GM12878 (cell line): Measurements from ENCODE around the gene TNP1. TPM values are rescaled to one million over a fixed set of nuclear protein-coding genes. Genes with fewer than 3 reads are reported as not detected.

Source experiments
- ATAC-seq: fragments of 200-7000 bp; cut with Tn5 transposase; 3 replicates; pipeline ENCODE4 v1.9.1; 2020; ENCODE audit warnings: mild to moderate bottlenecking, moderate library complexity
- BruUV-seq: library from RNA; stranded (reverse); fragments of 400-500 nt; replicated peaks from 2 replicates; lab custom pipeline; 2021; lab: Mats Ljungman, UMichigan
- CTCF ChIA-PET: fragments of 300-600 bp; sonication (Branson Sonifier 250); formaldehyde crosslinking; extraction: SDS; loops from one replicate; lab custom pipeline; 2021; ENCODE audit warnings: inconsistent platforms; lab: Yijun Ruan, JAX
- POLR2A ChIA-PET: fragments of 350-600 bp; formaldehyde crosslinking; extraction: SDS; loops from one replicate; lab custom pipeline; 2021; ENCODE audit warnings: inconsistent platforms; lab: Charles Lee
- RAD21 ChIA-PET: fragments of 300-600 bp; sonication (Branson Sonifier 250); formaldehyde crosslinking; loops from one replicate; lab custom pipeline; 2023; ENCODE audit warnings: antibody characterized with exemption; ENCODE audit not compliant: unreplicated experiment; lab: Charles Lee
- SMC1A ChIA-PET: fragments of 300-600 bp; sonication (Branson Sonifier 250); formaldehyde crosslinking; loops from one replicate; lab custom pipeline; 2023; ENCODE audit not compliant: unreplicated experiment, uncharacterized antibody; lab: Charles Lee
- DNase-seq: peaks from one replicate; pipeline ENCODE4 v3.0.0-alpha.2; 2011; ENCODE audit warnings: low read depth, low spot score
- FAIRE-seq: peaks from 3 replicates; lab custom pipeline; 2011; peaks lifted over from hg19 to GRCh38; lab: Jason Lieb, UNC
- H2AFZ ChIP-seq: 2 replicates; pipeline ENCODE4 v1.6.0; 2011; ENCODE audit warnings: low read depth, low read length, control low read depth; ENCODE audit not compliant: control insufficient read depth
- H3K27ac ChIP-seq: 2 replicates; pipeline ENCODE4 v1.5.1; 2011; ENCODE audit warnings: control low read depth; ENCODE audit not compliant: control insufficient read depth, insufficient read depth
- H3K27me3 ChIP-seq, 2 experiments: replicated peaks in 1 of 2; 2 replicates each; pipeline versions ENCODE4 v1.6.0 to v1.6.1; 2011; ENCODE audit warnings: low read length in 1 of 2; ENCODE audit not compliant: control insufficient read depth in 2 of 2, insufficient read depth in 2 of 2
- H3K36me3 ChIP-seq, 2 experiments: 2 replicates each; pipeline ENCODE4 v1.5.1; 2011; ENCODE audit warnings: low read length in 1 of 2; ENCODE audit not compliant: control insufficient read depth in 2 of 2, insufficient read depth in 2 of 2
- H3K4me1 ChIP-seq: 2 replicates; pipeline ENCODE4 v1.6.1; 2011; ENCODE audit warnings: mild to moderate bottlenecking, low read length, moderate library complexity, mixed read lengths; ENCODE audit not compliant: control insufficient read depth, insufficient read depth
- H3K4me2 ChIP-seq: 2 replicates; pipeline ENCODE4 v1.6.0; 2011; ENCODE audit warnings: control low read depth; ENCODE audit not compliant: control insufficient read depth, insufficient read depth
- H3K4me3 ChIP-seq: fragments of 200-600 bp; sonication (generic); 2 replicates; pipeline ENCODE4 v1.5.1; 2016
- H3K79me2 ChIP-seq: 2 replicates; pipeline ENCODE4 v1.6.0; 2011; ENCODE audit warnings: low read length; ENCODE audit not compliant: control insufficient read depth, insufficient read depth
- H3K9ac ChIP-seq: 2 replicates; pipeline ENCODE4 v1.8.0; 2011; ENCODE audit warnings: low read length, control low read depth, mixed read lengths; ENCODE audit not compliant: control insufficient read depth, insufficient read depth
- H3K9me3 ChIP-seq: replicated peaks from 3 replicates; pipeline ENCODE4 v1.5.1; 2011; ENCODE audit warnings: mild to moderate bottlenecking, low read length; ENCODE audit not compliant: control insufficient read depth, insufficient read depth
- H4K20me1 ChIP-seq: 2 replicates; pipeline ENCODE4 v1.6.0; 2011; ENCODE audit not compliant: control insufficient read depth, insufficient read depth
- CHD2 ChIP-seq: IDR thresholded peaks from 2 replicates; pipeline ENCODE4 v1.6.1; 2011; ENCODE audit warnings: low read depth, low read length, improper control_type of control experiment, borderline replicate concordance
- CREM ChIP-seq: IDR thresholded peaks from 2 replicates; pipeline ENCODE4 v1.6.1; 2014; ENCODE audit warnings: antibody characterized with exemption, low read depth
- E2F8 ChIP-seq: fragments of 450-650 bp; IDR thresholded peaks from 2 replicates; pipeline ENCODE4 v1.6.1; 2018; ENCODE audit warnings: mild to moderate bottlenecking, low read depth, moderate library complexity; ENCODE audit not compliant: partially characterized antibody
- RB1 ChIP-seq: fragments of 450-650 bp; formaldehyde crosslinking; IDR thresholded peaks from 2 replicates; pipeline ENCODE4 v1.6.1; 2017; ENCODE audit warnings: mild to moderate bottlenecking, borderline replicate concordance
- SMAD1 ChIP-seq: fragments of 450-650 bp; IDR thresholded peaks from 2 replicates; pipeline ENCODE4 v1.6.1; 2018; ENCODE audit warnings: mild to moderate bottlenecking, low read depth; ENCODE audit not compliant: partially characterized antibody
- TARDBP ChIP-seq: IDR thresholded peaks from 2 replicates; pipeline ENCODE4 v1.6.1; 2016; ENCODE audit warnings: borderline replicate concordance
- USF1 ChIP-seq: IDR thresholded peaks from 2 replicates; pipeline ENCODE4 v1.6.1; 2011; ENCODE audit warnings: borderline replicate concordance, low read depth, mild to moderate bottlenecking, moderate library complexity, mixed read lengths, low read length; ENCODE audit not compliant: insufficient read depth; ENCODE audit errors: extremely low read length
- WGBS: methylation state at CpG from one replicate; pipeline ENCODE4 v1.1.6; 2016; ENCODE audit warnings: low lambda C conversion rate; ENCODE audit not compliant: insufficient replicate concordance, insufficient coverage; ENCODE audit errors: missing lambda C conversion rate; 5-methylcytosine and 5-hydroxymethylcytosine counted together
- in situ Hi-C: fragments of 300-500 bp; cut with MboI; formaldehyde crosslinking; loops from 9 replicates; pipeline ENCODE4 v1.14.3; 2018; ENCODE audit warnings: mixed read lengths
- intact Hi-C: fragments of 100-400 bp; cut with micrococcal nuclease; formaldehyde crosslinking; loops from one replicate; pipeline ENCODE4 v1.14.2; 2022; ENCODE audit not compliant: unreplicated experiment
- polyA plus RNA-seq, 11 experiments: library from polyadenylated mRNA; depleted of rRNA in 4 of 11; unstranded in 6 of 11; stranded (reverse) in 5 of 11; fragments of >200 nt; fragmentation: Nextera tagmentation in 4 of 11; fragmentation: Illumina TruSeq in 1 of 11; extraction: Ambion mirVana in 4 of 11; extraction: Trizol in 1 of 11; gene quantifications; 1 replicate in 1 of 11; 2 replicates in 10 of 11; pipeline versions ENCODE4 v1.2.1 to v1.2.3, GENCODE V29; 2011 to 2016; ENCODE audit warnings: inconsistent platforms in 2 of 11, missing spikeins in 2 of 11, low read depth in 1 of 11
- total RNA-seq, 4 experiments: library from RNA; depleted of rRNA in 3 of 4; stranded (reverse); fragments of >200 nt in 3 of 4; fragmentation: Illumina TruSeq in 1 of 4; extraction: Trizol in 1 of 4; gene quantifications; 2 replicates each; pipeline versions ENCODE4 v1.2.1 to v1.2.3, GENCODE V29; 2013 to 2021
- TF ChIP-seq, protein P1 (sequence below): IDR thresholded peaks from 2 replicates; pipeline ENCODE4 v1.6.1; 2012; ENCODE audit warnings: low read depth, low read length, improper control_type of control experiment
- TF ChIP-seq, protein P2 (sequence below): fragments of 150-350 bp; IDR thresholded peaks from 2 replicates; pipeline ENCODE4 v1.6.1; 2016; ENCODE audit warnings: low read depth, low read length
- TF ChIP-seq, protein P3 (sequence below): IDR thresholded peaks from 2 replicates; pipeline ENCODE4 v1.6.1; 2011; ENCODE audit warnings: low read depth, low read length, improper control_type of control experiment, borderline replicate concordance

The TNP1 gene
- total and polyA plus RNA-seq, 10 of the 15 experiments (the other 5 are each of a cell fraction or from before 2014, with no cell fraction given): not detected

DNA sequence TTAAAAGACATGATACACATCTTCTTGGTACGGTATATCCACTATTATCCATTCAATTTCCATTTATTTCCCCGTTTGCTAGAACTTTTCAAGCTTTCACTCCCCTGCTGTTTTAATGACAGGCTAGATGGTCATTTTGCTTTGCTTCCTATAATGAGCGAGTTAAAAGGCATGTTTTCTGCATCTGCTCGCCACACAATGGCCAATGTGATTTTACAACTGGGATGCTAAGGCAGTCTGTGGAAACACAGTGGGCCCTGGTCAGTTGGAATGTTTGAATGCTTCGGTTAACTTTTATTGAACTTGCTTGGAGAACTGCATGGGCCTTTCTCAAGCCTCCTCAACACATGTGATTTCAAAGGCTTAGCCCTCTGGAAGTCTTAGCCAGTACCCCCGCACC is 48.4 kb upstream of the TNP1 start (continued):
- no peak for TF ChIP-seq E2F8
- TF ChIP-seq CREM: no peak
- no peak for TF ChIP-seq CHD2
- TF ChIP-seq SMAD1: no peak

- CTCF ChIA-PET: no interaction called here
- H3K4me3 ChIP-seq: no peak overlapping the region
- no peak for FAIRE-seq
Measured at GRCh38 chr2:216905649-216906329, 45.9 kb upstream of the TNP1 start.

More at GRCh38 chr2:216905649-216906329, 45.9 kb upstream of the TNP1 start:
- Histone ChIP-seq H3K9me3 (no peaks in the 10 kb centered on the region; the same call in 2 of the 3 replicates), H2AFZ (no peak overlapping the region), H4K20me1 (no peaks in the 10 kb centered on the region), H3K9ac (no peak overlapping the region), H3K27me3 (no peaks in the 10 kb centered on the region), H3K4me1 (no peaks in the 10 kb centered on the region), H3K27ac (no peak overlapping the region), H3K4me2 (no peak overlapping the region), H3K36me3 (no peaks in the 10 kb centered on the region), H3K79me2 (no peaks in the 10 kb centered on the region)
- DNase-seq (no peak), ATAC-seq (no peak)
- SMC1A ChIA-PET: no interaction called here
- WGBS: 1% methylated on average over 4 of the region's 4 CpGs
- in situ Hi-C loops: no loop called here
- POLR2A ChIA-PET: no interaction called here
- intact Hi-C loops: no loop called here
- no TSS peak for BruUV-seq
- RAD21 ChIA-PET: no interaction called here
- no peak for TF ChIP-seq USF1
- no peak for TF ChIP-seq TARDBP
- TF ChIP-seq, protein P1, sequence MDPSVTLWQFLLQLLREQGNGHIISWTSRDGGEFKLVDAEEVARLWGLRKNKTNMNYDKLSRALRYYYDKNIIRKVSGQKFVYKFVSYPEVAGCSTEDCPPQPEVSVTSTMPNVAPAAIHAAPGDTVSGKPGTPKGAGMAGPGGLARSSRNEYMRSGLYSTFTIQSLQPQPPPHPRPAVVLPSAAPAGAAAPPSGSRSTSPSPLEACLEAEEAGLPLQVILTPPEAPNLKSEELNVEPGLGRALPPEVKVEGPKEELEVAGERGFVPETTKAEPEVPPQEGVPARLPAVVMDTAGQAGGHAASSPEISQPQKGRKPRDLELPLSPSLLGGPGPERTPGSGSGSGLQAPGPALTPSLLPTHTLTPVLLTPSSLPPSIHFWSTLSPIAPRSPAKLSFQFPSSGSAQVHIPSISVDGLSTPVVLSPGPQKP: no peak
- TF ChIP-seq, protein P2, sequence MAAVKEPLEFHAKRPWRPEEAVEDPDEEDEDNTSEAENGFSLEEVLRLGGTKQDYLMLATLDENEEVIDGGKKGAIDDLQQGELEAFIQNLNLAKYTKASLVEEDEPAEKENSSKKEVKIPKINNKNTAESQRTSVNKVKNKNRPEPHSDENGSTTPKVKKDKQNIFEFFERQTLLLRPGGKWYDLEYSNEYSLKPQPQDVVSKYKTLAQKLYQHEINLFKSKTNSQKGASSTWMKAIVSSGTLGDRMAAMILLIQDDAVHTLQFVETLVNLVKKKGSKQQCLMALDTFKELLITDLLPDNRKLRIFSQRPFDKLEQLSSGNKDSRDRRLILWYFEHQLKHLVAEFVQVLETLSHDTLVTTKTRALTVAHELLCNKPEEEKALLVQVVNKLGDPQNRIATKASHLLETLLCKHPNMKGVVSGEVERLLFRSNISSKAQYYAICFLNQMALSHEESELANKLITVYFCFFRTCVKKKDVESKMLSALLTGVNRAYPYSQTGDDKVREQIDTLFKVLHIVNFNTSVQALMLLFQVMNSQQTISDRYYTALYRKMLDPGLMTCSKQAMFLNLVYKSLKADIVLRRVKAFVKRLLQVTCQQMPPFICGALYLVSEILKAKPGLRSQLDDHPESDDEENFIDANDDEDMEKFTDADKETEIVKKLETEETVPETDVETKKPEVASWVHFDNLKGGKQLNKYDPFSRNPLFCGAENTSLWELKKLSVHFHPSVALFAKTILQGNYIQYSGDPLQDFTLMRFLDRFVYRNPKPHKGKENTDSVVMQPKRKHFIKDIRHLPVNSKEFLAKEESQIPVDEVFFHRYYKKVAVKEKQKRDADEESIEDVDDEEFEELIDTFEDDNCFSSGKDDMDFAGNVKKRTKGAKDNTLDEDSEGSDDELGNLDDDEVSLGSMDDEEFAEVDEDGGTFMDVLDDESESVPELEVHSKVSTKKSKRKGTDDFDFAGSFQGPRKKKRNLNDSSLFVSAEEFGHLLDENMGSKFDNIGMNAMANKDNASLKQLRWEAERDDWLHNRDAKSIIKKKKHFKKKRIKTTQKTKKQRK: no peak
- no peak for TF ChIP-seq RB1
- TF ChIP-seq, protein P3, sequence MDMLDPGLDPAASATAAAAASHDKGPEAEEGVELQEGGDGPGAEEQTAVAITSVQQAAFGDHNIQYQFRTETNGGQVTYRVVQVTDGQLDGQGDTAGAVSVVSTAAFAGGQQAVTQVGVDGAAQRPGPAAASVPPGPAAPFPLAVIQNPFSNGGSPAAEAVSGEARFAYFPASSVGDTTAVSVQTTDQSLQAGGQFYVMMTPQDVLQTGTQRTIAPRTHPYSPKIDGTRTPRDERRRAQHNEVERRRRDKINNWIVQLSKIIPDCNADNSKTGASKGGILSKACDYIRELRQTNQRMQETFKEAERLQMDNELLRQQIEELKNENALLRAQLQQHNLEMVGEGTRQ: no peak
